GM21619 (cell line): ENCODE results near the gene GLIPR2.
"Not testable (repeated sequence)": the region's sequence is repeated elsewhere in the genome, so short reads cannot be mapped to it uniquely, and the experiment has no call there.

ENCODE experiments used
- ATAC-seq: cut with Tn5 transposase; IDR thresholded peaks from one replicate; pipeline ENCODE4 v1.9.1; 2021; ENCODE audit not compliant: unreplicated experiment

Gene GLIPR2

GRCh38 chr9:36162211-36162738, 25.7 kb downstream of the GLIPR2 start:
- no peak for ATAC-seq

- ATAC-seq, result no peak
These were observed 26.7 kb downstream of the GLIPR2 start for GRCh38 chr9:36163049-36163785.

- no peak for ATAC-seq
These were observed 27.2 kb downstream of the GLIPR2 start for GRCh38 chr9:36163786-36164170.

- ATAC-seq, result no peak
These were observed 27.8 kb downstream of the GLIPR2 start for GRCh38 chr9:36164372-36164771.

- ATAC-seq, result no peak
These were observed 28.5 kb downstream of the GLIPR2 start for GRCh38 chr9:36164989-36165388.

GRCh38 chr9:36165826-36166167, 29.3 kb downstream of the GLIPR2 start:
- no peak for ATAC-seq

GRCh38 chr9:36166168-36166927, 29.8 kb downstream of the GLIPR2 start:
- ATAC-seq, result peak; percentile 77

GRCh38 chr9:36169166-36169565, 32.6 kb downstream of the GLIPR2 start, which contains the start of gene CCIN:
TSS of gene CCIN (plus strand) at chr9:36169388. CDS start at chr9:36169503, 115 bp downstream.
- no peak for ATAC-seq

GRCh38 chr9:36169708-36170107, 33.2 kb downstream of the GLIPR2 start:
- ATAC-seq, result no peak

- no peak for ATAC-seq
These were observed 34.0 kb downstream of the GLIPR2 start for GRCh38 chr9:36170531-36170930.

- ATAC-seq, result no peak
These were observed 37.3 kb downstream of the GLIPR2 start for GRCh38 chr9:36173861-36174260.

- no peak for ATAC-seq
These were observed 37.7 kb downstream of the GLIPR2 start for GRCh38 chr9:36174271-36174670.

GRCh38 chr9:36174731-36175130, 38.2 kb downstream of the GLIPR2 start:
- ATAC-seq, result no peak

- ATAC-seq, result not testable (repeated sequence)
These were observed 38.7 kb downstream of the GLIPR2 start for GRCh38 chr9:36175209-36175608.

- ATAC-seq, result not testable (repeated sequence)
These were observed 40.0 kb downstream of the GLIPR2 start for GRCh38 chr9:36176496-36176895.

GRCh38 chr9:36177571-36177970, 41.0 kb downstream of the GLIPR2 start:
- ATAC-seq, result no peak

- ATAC-seq, result not testable (repeated sequence)
These were observed 43.7 kb downstream of the GLIPR2 start for GRCh38 chr9:36180243-36180642.

- no peak for ATAC-seq
These were observed 50.9 kb downstream of the GLIPR2 start for GRCh38 chr9:36187414-36187813.

- ATAC-seq, result no peak
These were observed 51.7 kb downstream of the GLIPR2 start for GRCh38 chr9:36188212-36188611.

- no peak for ATAC-seq
These were observed 53.4 kb downstream of the GLIPR2 start for GRCh38 chr9:36189976-36190375.

GRCh38 chr9:36190388-36191289, 54.1 kb downstream of the GLIPR2 start, which contains the start of gene CLTA:
TSS of gene CLTA (plus strand) at chr9:36190921. CDS start at chr9:36191057, 136 bp downstream.
- ATAC-seq, result peak; percentile 95
